ENCODE results near the gene JAG1. TPM values are rescaled to one million over a fixed set of nuclear protein-coding genes. Genes with fewer than 3 reads are reported as not detected.

JAG1 gene
- total RNA-seq, 2 donors from 2014 or later, result 46.5 to 72.3 TPM

DNA sequence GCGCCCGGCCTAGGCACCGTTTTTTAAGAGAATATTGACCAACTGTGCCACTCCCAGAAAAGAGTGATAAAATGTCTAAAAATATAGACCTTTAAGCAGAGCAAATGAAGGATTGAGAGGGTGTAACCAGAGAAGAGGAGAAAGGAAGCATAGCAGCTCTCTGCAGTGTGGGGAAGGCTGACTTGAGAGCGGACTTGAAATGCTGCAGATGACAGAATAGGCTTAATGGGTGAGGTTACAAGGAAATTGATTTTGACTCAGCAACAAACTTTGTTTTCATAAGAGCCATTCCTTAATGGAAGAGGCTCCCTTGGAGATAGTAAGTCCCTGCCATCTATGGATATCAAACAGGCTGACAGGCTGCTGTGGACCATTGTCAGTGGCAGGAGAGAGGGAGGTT lies 7.7 kb upstream of the JAG1 start:
- intact Hi-C loops (cut with DNase I), result no loop called here
- no peaks in the 10 kb centered on the region for H3K27me3 ChIP-seq (replicated peaks; ENCODE audit: insufficient read depth)
- H3K36me3 ChIP-seq, result no peaks in the 10 kb centered on the region
- H3K4me3 ChIP-seq, result no peak overlapping the region
- 97% methylated on average over 4 of the region's 4 CpGs for WGBS
- no peak for TF ChIP-seq POLR2A (IDR thresholded peaks at IDR 0.05)
- TF ChIP-seq POLR2AphosphoS5 (IDR thresholded peaks at IDR 0.05), result no peak
- TF ChIP-seq, protein P1, sequence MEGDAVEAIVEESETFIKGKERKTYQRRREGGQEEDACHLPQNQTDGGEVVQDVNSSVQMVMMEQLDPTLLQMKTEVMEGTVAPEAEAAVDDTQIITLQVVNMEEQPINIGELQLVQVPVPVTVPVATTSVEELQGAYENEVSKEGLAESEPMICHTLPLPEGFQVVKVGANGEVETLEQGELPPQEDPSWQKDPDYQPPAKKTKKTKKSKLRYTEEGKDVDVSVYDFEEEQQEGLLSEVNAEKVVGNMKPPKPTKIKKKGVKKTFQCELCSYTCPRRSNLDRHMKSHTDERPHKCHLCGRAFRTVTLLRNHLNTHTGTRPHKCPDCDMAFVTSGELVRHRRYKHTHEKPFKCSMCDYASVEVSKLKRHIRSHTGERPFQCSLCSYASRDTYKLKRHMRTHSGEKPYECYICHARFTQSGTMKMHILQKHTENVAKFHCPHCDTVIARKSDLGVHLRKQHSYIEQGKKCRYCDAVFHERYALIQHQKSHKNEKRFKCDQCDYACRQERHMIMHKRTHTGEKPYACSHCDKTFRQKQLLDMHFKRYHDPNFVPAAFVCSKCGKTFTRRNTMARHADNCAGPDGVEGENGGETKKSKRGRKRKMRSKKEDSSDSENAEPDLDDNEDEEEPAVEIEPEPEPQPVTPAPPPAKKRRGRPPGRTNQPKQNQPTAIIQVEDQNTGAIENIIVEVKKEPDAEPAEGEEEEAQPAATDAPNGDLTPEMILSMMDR (IDR thresholded peaks at IDR 0.05), result no peak
- H3K27ac ChIP-seq, result no peak overlapping the region
- no peaks in the 10 kb centered on the region for H3K4me1 ChIP-seq (replicated peaks)
- DNase-seq (ENCODE audit: low spot score), result no peak
- no peaks in the 10 kb centered on the region for H3K9me3 ChIP-seq

DNA sequence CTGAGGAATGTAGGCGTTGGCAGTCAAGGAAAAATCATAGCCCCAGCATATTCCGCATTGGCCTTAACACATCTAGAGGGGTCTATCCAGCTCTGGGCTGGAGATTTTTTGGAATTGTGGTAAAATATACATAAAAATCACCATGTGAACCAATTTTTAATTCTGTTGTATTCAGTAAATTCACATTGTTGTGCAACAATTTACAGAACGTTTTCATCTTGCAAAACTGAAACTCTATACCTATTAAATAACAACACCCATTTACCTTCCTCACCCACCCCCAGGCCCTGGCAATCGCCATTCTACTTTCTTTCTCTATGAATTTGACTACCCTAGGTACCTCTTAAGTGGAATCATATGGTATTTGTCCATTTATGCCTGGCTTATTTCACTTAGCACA lies 6.8 kb upstream of the JAG1 start:
- H3K4me3 ChIP-seq, result no peak overlapping the region
- no peaks in the 10 kb centered on the region for H3K9me3 ChIP-seq
- intact Hi-C loops (cut with DNase I), result no loop called here
- TF ChIP-seq, protein P1 (IDR thresholded peaks at IDR 0.05), result no peak
- TF ChIP-seq POLR2AphosphoS5 (IDR thresholded peaks at IDR 0.05) (no peak), POLR2A (IDR thresholded peaks at IDR 0.05) (no peak)
- H3K27me3 ChIP-seq (replicated peaks; ENCODE audit: insufficient read depth), result no peaks in the 10 kb centered on the region
- no peak overlapping the region for H3K27ac ChIP-seq
- no peak for DNase-seq (ENCODE audit: low spot score)
- WGBS, result 84% methylated on average over 4 of the region's 4 CpGs
- H3K4me1 ChIP-seq (replicated peaks), result no peaks in the 10 kb centered on the region
- no peaks in the 10 kb centered on the region for H3K36me3 ChIP-seq

DNA sequence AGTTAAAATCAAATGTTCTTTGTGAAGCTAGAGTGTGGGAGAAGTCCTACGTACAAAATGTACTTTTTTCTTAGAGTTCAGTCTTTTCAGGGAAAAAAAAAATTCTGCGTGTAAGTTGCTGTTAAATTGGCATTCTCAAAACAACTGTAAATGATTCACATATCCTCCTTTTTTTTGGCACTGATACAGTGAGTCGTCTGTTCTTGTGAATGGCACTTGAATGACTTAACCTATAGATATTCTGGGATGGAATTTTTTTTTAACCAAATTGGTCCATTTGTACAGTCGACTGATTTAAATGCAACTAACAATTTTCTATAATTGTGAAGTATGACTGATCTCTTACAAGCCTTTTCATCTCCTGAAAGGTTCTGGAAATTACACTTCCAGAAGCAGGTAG lies 5.5 kb upstream of the JAG1 start:
- TF ChIP-seq, protein P1 (IDR thresholded peaks at IDR 0.05), result no peak
- TF ChIP-seq POLR2AphosphoS5 (IDR thresholded peaks at IDR 0.05) (no peak), POLR2A (IDR thresholded peaks at IDR 0.05) (no peak)
- intact Hi-C loops (cut with DNase I), result loop anchor here (5.0 to 10.0 kb wide), 2 partner anchors 526 to 873 kb away; no protein-coding TSS in a partner anchor
- WGBS, result 69% methylated on average over 4 of the region's 4 CpGs

DNA sequence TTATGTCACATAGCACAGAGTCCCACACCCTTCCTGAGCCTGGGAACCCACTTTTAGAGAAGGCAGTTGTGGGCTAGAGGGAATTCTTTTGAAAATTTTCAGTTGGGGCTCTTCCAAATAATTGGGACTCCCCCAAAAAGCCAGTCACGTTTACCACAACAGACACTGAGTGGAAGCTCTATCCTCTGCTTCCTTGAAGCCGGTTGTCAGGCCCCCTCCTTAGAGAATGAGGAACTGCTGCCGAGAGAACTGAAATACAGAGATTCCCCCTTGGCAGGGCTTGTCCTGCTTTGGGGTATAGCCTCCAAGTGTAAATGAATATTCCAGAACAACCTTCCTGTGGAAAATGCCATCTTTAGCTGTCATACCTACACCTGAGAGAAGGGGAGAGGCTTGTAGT lies 2.7 kb upstream of the JAG1 start:
- no peaks in the 10 kb centered on the region for H3K4me1 ChIP-seq (replicated peaks)
- no peak for DNase-seq (ENCODE audit: low spot score)
- H3K9me3 ChIP-seq, result no peaks in the 10 kb centered on the region
- no peak overlapping the region for H3K4me3 ChIP-seq
- TF ChIP-seq POLR2A (IDR thresholded peaks at IDR 0.05) (no peak), POLR2AphosphoS5 (IDR thresholded peaks at IDR 0.05) (no peak)
- TF ChIP-seq, protein P1 (IDR thresholded peaks at IDR 0.05), result no peak
- no peak overlapping the region for H3K27ac ChIP-seq
- no peaks in the 10 kb centered on the region for H3K27me3 ChIP-seq (replicated peaks; ENCODE audit: insufficient read depth)
- 81% methylated on average over 3 of the region's 3 CpGs for WGBS
- no peaks in the 10 kb centered on the region for H3K36me3 ChIP-seq
- intact Hi-C loops (cut with DNase I), result loop anchor here (5.0 to 10.0 kb wide), 2 partner anchors 528 to 876 kb away; no protein-coding TSS in a partner anchor

More for the DNA sequence above, 5.5 kb upstream of the JAG1 start:
- DNase-seq (ENCODE audit: low spot score), result no peak
- Histone ChIP-seq H3K27me3 (replicated peaks; ENCODE audit: insufficient read depth) (no peaks in the 10 kb centered on the region), H3K36me3 (no peaks in the 10 kb centered on the region), H3K9me3 (no peaks in the 10 kb centered on the region), H3K4me1 (replicated peaks) (no peaks in the 10 kb centered on the region), H3K27ac (no peak overlapping the region), H3K4me3 (no peak overlapping the region)

DNA sequence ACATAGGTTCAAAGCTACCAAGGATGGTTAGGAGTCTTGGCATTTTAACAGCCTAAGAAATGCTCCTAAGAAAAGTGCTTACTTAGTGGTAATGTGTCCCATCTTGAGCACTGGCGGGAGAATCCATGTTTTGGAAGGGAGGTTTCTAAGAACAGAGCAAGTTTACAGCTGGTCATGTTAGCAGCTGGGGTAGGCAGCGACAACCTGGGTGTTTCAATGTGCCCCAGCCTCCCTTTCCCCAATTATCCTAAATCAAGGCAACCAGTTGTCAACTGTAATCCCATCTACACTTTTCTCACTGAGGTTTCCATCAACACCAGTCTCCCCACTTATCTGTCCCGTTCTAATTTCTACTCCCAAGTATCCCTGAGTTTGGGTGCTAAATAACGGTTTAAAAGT lies 1.6 kb upstream of the JAG1 start:
- Histone ChIP-seq H3K4me3 (no peak overlapping the region), H3K27ac (peak overlapping the region; percentile 99 to 100)
- 95% methylated on average over 4 of the region's 4 CpGs for WGBS

More for the DNA sequence above, 1.6 kb upstream of the JAG1 start:
- TF ChIP-seq POLR2AphosphoS5 (IDR thresholded peaks at IDR 0.05) (no peak), POLR2A (IDR thresholded peaks at IDR 0.05) (no peak)
- TF ChIP-seq, protein P1 (IDR thresholded peaks at IDR 0.05), result no peak
- no peaks in the 10 kb centered on the region for H3K27me3 ChIP-seq (replicated peaks; ENCODE audit: insufficient read depth)
- H3K36me3 ChIP-seq, result no peaks in the 10 kb centered on the region
- DNase-seq (ENCODE audit: low spot score), result no peak
- intact Hi-C loops (cut with DNase I), result loop anchor here (2.0 to 10.0 kb wide), 3 partner anchors 529 to 877 kb away; no protein-coding TSS in a partner anchor
- no peaks in the 10 kb centered on the region for H3K9me3 ChIP-seq
- no peaks in the 10 kb centered on the region for H3K4me1 ChIP-seq (replicated peaks)

All from prostate gland (tissue), 2 donors.